ENCODE data around the gene NINL. TPM values are rescaled to one million over a fixed set of nuclear protein-coding genes. Genes with fewer than 3 reads are reported as not detected.

NINL gene
- total and polyA plus RNA-seq, 2 of the 8 experiments (the other 6 are each of a cell fraction or from before 2014, with no cell fraction given), result 15.3 to 30.0 TPM

DNA sequence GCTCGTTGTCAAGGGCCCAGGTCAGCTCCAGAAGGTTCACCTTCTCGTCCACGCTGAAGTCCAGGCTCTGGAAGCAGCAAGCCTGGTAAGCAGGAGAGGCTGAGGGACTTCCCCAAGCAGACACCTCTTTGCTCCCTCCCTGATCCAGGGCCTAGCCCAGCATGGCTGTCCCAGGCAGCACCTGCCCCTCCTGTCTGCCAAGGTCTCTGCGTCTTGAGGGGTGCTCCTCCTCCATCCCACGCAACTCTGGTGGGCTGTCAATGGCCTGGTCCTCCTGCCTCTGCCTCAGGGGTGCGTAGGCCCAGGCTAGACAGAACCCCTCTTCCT lies 87.1 kb downstream of the NINL start:
- TF ChIP-seq SAP30 (IDR thresholded peaks at IDR 0.05; ENCODE audit: insufficient read depth, insufficient replicate concordance, low read length) (no peak), TCF12 (IDR thresholded peaks at IDR 0.05; ENCODE audit: low read depth, low read length) (no peak), POU5F1 (IDR thresholded peaks at IDR 0.05; ENCODE audit: low read depth, low read length) (no peak), CBX5 (IDR thresholded peaks at IDR 0.05; ENCODE audit: low read depth, low read length) (no peak), RFX5 (IDR thresholded peaks at IDR 0.05; ENCODE audit: borderline replicate concordance, low read depth, low read length) (no peak), CREB1 (IDR thresholded peaks at IDR 0.05) (no peak), RXRA (IDR thresholded peaks at IDR 0.05; ENCODE audit: insufficient read depth, low read depth, low read length) (no peak), GABPA (IDR thresholded peaks at IDR 0.05; ENCODE audit: borderline replicate concordance, insufficient read depth, low read length) (no peak), ZNF274 (IDR thresholded peaks at IDR 0.05; ENCODE audit: borderline replicate concordance, extremely low read depth, low read length) (no peak), FOSL1 (IDR thresholded peaks at IDR 0.05; ENCODE audit: insufficient read depth, low read depth, low read length) (no peak), SUZ12 (IDR thresholded peaks at IDR 0.05; ENCODE audit: low read length) (no peak)
- TF ChIP-seq, protein P1, sequence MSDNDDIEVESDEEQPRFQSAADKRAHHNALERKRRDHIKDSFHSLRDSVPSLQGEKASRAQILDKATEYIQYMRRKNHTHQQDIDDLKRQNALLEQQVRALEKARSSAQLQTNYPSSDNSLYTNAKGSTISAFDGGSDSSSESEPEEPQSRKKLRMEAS (IDR thresholded peaks at IDR 0.05), result no peak
- ChIA-PET CTCF (ENCODE audit: partially characterized antibody) (interaction anchor here (2.6 kb wide), 1 partner anchor 43 kb away, joined by 8 read pairs; no protein-coding TSS in a partner anchor), POLR2A (ENCODE audit: partially characterized antibody) (interaction anchor here (1.0 kb wide), 1 partner anchor 8 kb away, joined by 3 read pairs; no protein-coding TSS in a partner anchor)
- Histone ChIP-seq H3K4ac (replicated peaks; ENCODE audit: insufficient read length, low read depth, low read length) (no peak overlapping the region), H3K4me1 (replicated peaks in 1 of 4; ENCODE audit: control insufficient read depth in 3 of 4, insufficient read depth in 4 of 4, low read length in 3 of 4) (no peaks in the 10 kb centered on the region; a peak in 1 of 7 replicates), H4K8ac (ENCODE audit: extremely low read depth, insufficient read depth, low read length) (no peak overlapping the region; the same call in 1 of the 2 replicates), H3K23me2 (ENCODE audit: low read depth, low read length) (no peaks in the 10 kb centered on the region), H3K79me1 (ENCODE audit: low read depth, low read length) (no peaks in the 10 kb centered on the region), H3K36me3 (ENCODE audit: control insufficient read depth in 2 of 4, insufficient read depth in 4 of 4, low read length in 3 of 4) (peaks cover 0 to 4% (median under 1%) of the 10 kb centered on the region in 4 experiments; a peak in 2 of 8 replicates), H3K14ac (ENCODE audit: insufficient read length) (no peak overlapping the region), H3K23ac (ENCODE audit: insufficient read length) (no peak overlapping the region), H3K18ac (ENCODE audit: extremely low read depth, low read length) (no peak overlapping the region), H2AK5ac (ENCODE audit: low read depth, low read length) (no peak overlapping the region), H2BK12ac (ENCODE audit: low read depth, low read length) (no peak overlapping the region), H3K9ac (replicated peaks in 1 of 4; ENCODE audit: extremely low read depth in 1 of 4, low read depth in 3 of 4, low read length in 3 of 4) (no peak overlapping the region), H2BK120ac (replicated peaks; ENCODE audit: low read depth, low read length) (no peak overlapping the region), H2BK20ac (ENCODE audit: low read length) (no peak overlapping the region), H3K27ac (ENCODE audit: low read depth, low read length) (no peak overlapping the region), H3K9me3 (ENCODE audit: insufficient read depth in 2 of 2, low read depth in 1 of 2, low read length in 1 of 2) (no peaks in the 10 kb centered on the region), H4K5ac (ENCODE audit: insufficient read length, low read depth, low read length) (no peak overlapping the region), H3K4me3 (ENCODE audit: extremely low read depth in 1 of 4, insufficient read depth in 2 of 4, low read depth in 3 of 4, low read length in 4 of 4) (no peak overlapping the region), H4K20me1 (replicated peaks in 1 of 2; ENCODE audit: control insufficient read depth in 1 of 2, insufficient read depth in 2 of 2, low read length in 2 of 2) (peaks cover 0 to 3% of the 10 kb centered on the region in 2 experiments), H2AFZ (ENCODE audit: low read length) (no peak overlapping the region), H4K91ac (replicated peaks; ENCODE audit: insufficient read length, low read length) (peak overlapping the region; percentile 20), H3K56ac (replicated peaks; ENCODE audit: insufficient read length, low read depth, low read length) (no peak overlapping the region), H2BK5ac (ENCODE audit: low read depth, low read length) (0 out of 2 replicates have a peak overlapping the region, but pooled peaks have one; percentile 13), H2BK15ac (ENCODE audit: low read length) (no peak overlapping the region), H3K27me3 (replicated peaks in 1 of 4; ENCODE audit: control insufficient read depth in 3 of 4, extremely low read depth in 1 of 4, insufficient read depth in 3 of 4, low read length in 3 of 4) (no peaks in the 10 kb centered on the region), H3K4me2 (ENCODE audit: insufficient read depth in 1 of 2, low read depth in 2 of 2, low read length in 2 of 2) (no peak overlapping the region), H3K79me2 (ENCODE audit: control insufficient read depth in 1 of 2, insufficient read depth in 2 of 2, low read length in 2 of 2) (no peaks in the 10 kb centered on the region)
- WGBS, 2 experiments (ENCODE audit: extremely low coverage in 1 of 2, insufficient coverage in 1 of 2, insufficient read length in 1 of 2, insufficient replicate concordance in 2 of 2, low coverage in 1 of 2, low lambda C conversion rate in 2 of 2, missing lambda C conversion rate in 1 of 2), result 88% methylated on average over 6 of the region's 6 CpGs; no CpG with 5 or more reads in 1 of the 2 experiments
- FAIRE-seq (no peak), DNase-seq (ENCODE audit: low read depth in 1 of 2, low spot score in 2 of 2) (no peak)
